Testis (tissue), 3 donors: ENCODE measurements around the gene VTI1B. TPM values are rescaled to one million over a fixed set of nuclear protein-coding genes. Genes with fewer than 3 reads are reported as not detected.
"Not testable (repeated sequence)": the region's sequence is repeated elsewhere in the genome, so short reads cannot be mapped to it uniquely, and the experiment has no call there.

Experiments
- DNase-seq: peaks from one replicate; pipeline ENCODE4 v3.0.0-alpha.2; 2019
- H3K27ac ChIP-seq, 2 donors: fragments of 200-600 bp; sonication (generic); one replicate each; pipeline ENCODE4 v1.5.1; 2019
- H3K27me3 ChIP-seq: fragments of 200-600 bp; sonication (generic); one replicate; pipeline ENCODE4 v1.5.1; 2019
- H3K36me3 ChIP-seq: fragments of 200-600 bp; sonication (generic); one replicate; pipeline ENCODE4 v1.5.1; 2017; ENCODE audit warnings: low read depth; ENCODE audit errors: missing control alignments
- H3K4me1 ChIP-seq: fragments of 200-600 bp; sonication (generic); one replicate; pipeline ENCODE4 v1.5.1; 2019
- H3K4me3 ChIP-seq, 2 donors: fragments of 200-600 bp; sonication (generic); one replicate each; pipeline ENCODE4 v1.5.1; 2017 to 2019
- H3K9me3 ChIP-seq: fragments of 200-600 bp; sonication (generic); one replicate; pipeline ENCODE4 v1.5.1; 2017
- POLR2A ChIP-seq: fragments of 450-650 bp; IDR thresholded peaks from one replicate; pipeline ENCODE4 v1.6.1; 2017; ENCODE audit warnings: antibody characterized with exemption, mild to moderate bottlenecking, moderate library complexity
- WGBS, 2 donors: methylation state at CpG; one replicate each; pipeline ENCODE4 v1.1.5; 2018; 5-methylcytosine and 5-hydroxymethylcytosine counted together
- intact Hi-C: fragments of 100-400 bp; cut with DNase I; formaldehyde crosslinking; loops from one replicate; pipeline ENCODE4 v1.15.1; 2023; ENCODE audit warnings: low total_unique reads
- polyA plus RNA-seq: library from polyadenylated mRNA; stranded (reverse); fragments of 350-450 nt; fragmentation: Illumina TruSeq; extraction: RNeasy Lipid Tissue Mini Kit (QIAGEN cat#74804); gene quantifications from one replicate; pipeline ENCODE4 v1.2.3, GENCODE V29; 2014; ENCODE audit warnings: low read depth, low replicate concordance; ENCODE audit not compliant: insufficient read depth
- small RNA-seq, 2 donors: library from RNA; depleted of rRNA; stranded (forward); fragments of <200 nt; gene quantifications; one replicate each; pipeline ENCODE3, GENCODE V24; 2016
- total RNA-seq, 2 donors: library from RNA; depleted of rRNA; stranded (reverse); fragments of >200 nt; gene quantifications; one replicate each; pipeline ENCODE4 v1.2.3, GENCODE V29; 2016
- TF ChIP-seq, protein P1 (sequence below), 3 experiments: fragments of 450-650 bp in 2 of 3; fragments of 200-600 bp in 1 of 3; sonication (generic) in 1 of 3; IDR thresholded peaks; one replicate each; pipeline ENCODE4 v1.5.1; 2016 to 2019; ENCODE audit warnings: antibody characterized with exemption in 3 of 3, mild to moderate bottlenecking in 2 of 3, moderate library complexity in 1 of 3

VTI1B gene
- total and polyA plus RNA-seq, 3 donors from 2014 or later, result 65.0 to 143 (median 72.7) TPM

DNA sequence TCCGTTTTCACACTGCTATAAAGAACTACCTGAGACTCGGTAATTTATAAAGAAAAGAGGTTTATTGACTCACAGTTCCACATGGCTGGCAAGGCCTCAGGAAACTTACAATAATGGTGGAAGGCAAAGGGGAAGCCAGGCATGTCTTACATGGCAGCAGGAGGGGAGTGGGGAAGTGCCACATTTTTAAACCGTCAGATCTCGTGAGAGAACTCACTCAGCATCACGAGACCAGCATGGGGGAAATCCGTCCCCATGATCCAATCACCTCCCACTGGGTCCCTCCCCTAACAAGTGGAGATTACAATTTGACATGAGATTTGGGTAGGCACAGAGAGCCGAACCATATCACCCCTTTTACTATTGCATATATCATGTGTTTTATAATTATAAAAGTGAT, 72.4 kb downstream of the VTI1B start:
- no peak for TF ChIP-seq POLR2A
- TF ChIP-seq, protein P1, sequence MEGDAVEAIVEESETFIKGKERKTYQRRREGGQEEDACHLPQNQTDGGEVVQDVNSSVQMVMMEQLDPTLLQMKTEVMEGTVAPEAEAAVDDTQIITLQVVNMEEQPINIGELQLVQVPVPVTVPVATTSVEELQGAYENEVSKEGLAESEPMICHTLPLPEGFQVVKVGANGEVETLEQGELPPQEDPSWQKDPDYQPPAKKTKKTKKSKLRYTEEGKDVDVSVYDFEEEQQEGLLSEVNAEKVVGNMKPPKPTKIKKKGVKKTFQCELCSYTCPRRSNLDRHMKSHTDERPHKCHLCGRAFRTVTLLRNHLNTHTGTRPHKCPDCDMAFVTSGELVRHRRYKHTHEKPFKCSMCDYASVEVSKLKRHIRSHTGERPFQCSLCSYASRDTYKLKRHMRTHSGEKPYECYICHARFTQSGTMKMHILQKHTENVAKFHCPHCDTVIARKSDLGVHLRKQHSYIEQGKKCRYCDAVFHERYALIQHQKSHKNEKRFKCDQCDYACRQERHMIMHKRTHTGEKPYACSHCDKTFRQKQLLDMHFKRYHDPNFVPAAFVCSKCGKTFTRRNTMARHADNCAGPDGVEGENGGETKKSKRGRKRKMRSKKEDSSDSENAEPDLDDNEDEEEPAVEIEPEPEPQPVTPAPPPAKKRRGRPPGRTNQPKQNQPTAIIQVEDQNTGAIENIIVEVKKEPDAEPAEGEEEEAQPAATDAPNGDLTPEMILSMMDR (IDR thresholded peaks at IDR 0.05), result no peak
- Histone ChIP-seq H3K4me1 (peaks cover 8% of the 10 kb centered on the region), H3K27me3 (no peaks in the 10 kb centered on the region), H3K27ac (no peak overlapping the region), H3K4me3 (no peak overlapping the region), H3K9me3 (no peaks in the 10 kb centered on the region), H3K36me3 (no peaks in the 10 kb centered on the region)
- no peak for DNase-seq
- WGBS, 2 donors, result 66 to 81% methylated on average over 7 of the region's 7 CpGs
- intact Hi-C loops, result no loop called here

DNA sequence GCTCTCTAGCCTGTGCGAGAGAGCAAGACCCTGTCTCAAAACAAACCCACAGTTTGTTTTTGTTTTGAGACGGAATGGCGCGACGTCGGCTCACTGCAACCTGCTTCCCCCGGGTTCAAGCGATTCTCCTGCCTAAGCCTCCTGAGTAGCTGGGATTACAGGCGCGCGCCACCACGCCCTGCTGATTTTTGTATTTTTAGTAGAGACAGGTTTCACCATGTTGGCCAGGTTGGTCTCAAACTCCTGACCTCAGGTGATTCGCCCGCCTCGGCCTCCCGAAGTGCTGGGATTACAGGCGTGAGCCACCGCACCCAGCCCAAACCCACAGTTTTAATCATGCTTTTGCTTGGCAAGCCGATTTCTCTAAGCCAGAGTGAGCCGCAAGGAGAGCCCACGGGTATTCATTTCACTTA, 73.9 kb downstream of the VTI1B start:
- H3K27me3 ChIP-seq, H3K4me1 ChIP-seq, H3K9me3 ChIP-seq, intact Hi-C loops, H3K36me3 ChIP-seq, DNase-seq: not testable (repeated sequence)
- WGBS, 2 donors, result 77 to 78% methylated on average over 10 to 21 of the region's 21 CpGs
- Histone ChIP-seq H3K27ac (peak overlapping the region; percentile 86 to 93), H3K4me3 (peak overlapping the region; percentile 91 to 93)

DNA sequence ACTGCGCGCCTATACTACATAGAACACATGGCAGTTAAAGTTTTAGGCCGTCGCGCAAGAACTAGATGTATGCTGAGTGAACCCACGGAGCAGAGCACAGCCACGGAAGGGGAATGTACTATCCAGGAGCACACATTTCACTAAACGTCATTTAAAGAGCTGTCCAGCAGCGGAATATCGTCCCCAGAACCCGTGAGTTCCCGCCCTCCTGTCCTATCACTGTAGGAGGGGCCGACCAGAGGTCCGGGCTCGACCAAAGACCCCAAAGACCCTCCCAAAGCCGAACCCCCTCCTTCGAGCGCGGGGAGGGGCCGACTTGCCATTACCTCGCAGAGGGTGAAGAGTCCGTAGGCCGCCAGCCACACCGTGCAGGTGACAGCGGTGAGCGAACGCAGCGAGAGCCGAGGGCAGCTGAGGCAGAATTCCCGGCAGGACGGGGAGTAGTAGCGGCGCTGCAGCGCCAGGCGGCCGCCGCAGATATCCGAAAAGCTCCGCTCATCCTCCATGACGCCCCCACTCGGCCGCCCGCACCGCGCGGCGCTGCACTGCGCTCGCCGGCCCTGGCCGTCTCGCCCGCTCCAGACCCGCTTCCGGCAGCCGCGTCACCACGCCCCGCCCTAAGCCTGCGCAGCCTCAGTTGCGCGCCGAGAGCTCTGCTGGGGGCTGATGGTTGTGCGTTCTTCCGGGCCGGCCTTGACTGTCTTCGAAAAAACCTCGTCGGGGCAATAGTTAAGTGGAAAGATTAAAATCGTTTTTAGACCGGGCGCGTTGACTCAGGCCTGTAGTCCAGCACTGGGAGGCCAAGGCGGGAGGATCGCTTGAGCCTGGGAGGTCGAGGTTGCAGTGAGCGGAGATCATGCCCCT, 74.5 kb downstream of the VTI1B start, which contains the start of gene PIGH:
Gene PIGH (minus strand): TSS at position 571 of the 864 bp plus-strand sequence. CDS start 65 bp downstream, at position 506.
- WGBS, 2 donors, result 0 to 3% methylated on average over 6 to 72 of the region's 77 CpGs
- intact Hi-C loops, result no loop called here
- TF ChIP-seq, protein P1 (IDR thresholded peaks at IDR 0.05), result peak; percentile 32 to 64 (median 48)
- TF ChIP-seq POLR2A, result peak; percentile 41

More for the DNA sequence above, 74.5 kb downstream of the VTI1B start, which contains the start of gene PIGH:
- peak within 1 kb of the TSS; percentile 91 to 93 for H3K4me3 ChIP-seq
- peaks cover 8% of the 10 kb centered on the region for H3K4me1 ChIP-seq
- H3K27me3 ChIP-seq, result no peaks in the 10 kb centered on the region
- DNase-seq, result peak; percentile 92
- H3K9me3 ChIP-seq, result no peaks in the 10 kb centered on the region
- H3K36me3 ChIP-seq, result no peaks in the 10 kb centered on the region
- H3K27ac ChIP-seq, result peak within 1 kb of the TSS; percentile 86 to 93

Small RNA genes lying within 50 kb of the gene (small RNA-seq; reads per million reads assigned to genes)
- gene AL132640.3, result 0 reads per million in 2 donors
- gene RF00019, result 0 reads per million in 2 donors
- 0 reads per million in 2 donors for gene RN7SL369P
- 0 to 0.09 reads per million in 2 donors for gene RNA5SP386

Other genes with a start within 250 kb of the VTI1B start
- gene TMEM229B, start 185.9 kb downstream of the VTI1B start, total RNA-seq, result 10 to 100 TPM; 59.6 to 77.4 TPM
- gene TMEM229B, start 185.9 kb downstream of the VTI1B start, polyA plus RNA-seq, result 12.6 TPM
- gene PLEKHH1, start 141.3 kb downstream of the VTI1B start, total RNA-seq, result 10 to 100 TPM; 49.1 to 61.3 TPM
- gene PLEKHH1, start 141.3 kb downstream of the VTI1B start, polyA plus RNA-seq, result 21.4 TPM
- gene PIGH, start 74.4 kb downstream of the VTI1B start, total RNA-seq, result 10 to 100 TPM; 44.1 to 45.2 TPM
- gene PIGH, start 74.4 kb downstream of the VTI1B start, polyA plus RNA-seq, result 69.3 TPM
- gene ARG2, start 54.7 kb downstream of the VTI1B start, total RNA-seq, result 1 to 10 TPM; 3.8 to 5.1 TPM
- 5.3 TPM for gene ARG2, start 54.7 kb downstream of the VTI1B start, polyA plus RNA-seq
- 10 to 100 TPM; 82.4 to 87.5 TPM for gene RDH11, start 21.1 kb upstream of the VTI1B start, total RNA-seq
- 63.2 TPM for gene RDH11, start 21.1 kb upstream of the VTI1B start, polyA plus RNA-seq
- gene RDH12, start 27.3 kb upstream of the VTI1B start, total RNA-seq, result under 1 TPM; 0.37 to 0.63 TPM
- 0.40 TPM for gene RDH12, start 27.3 kb upstream of the VTI1B start, polyA plus RNA-seq
- gene ZFYVE26, start 142.0 kb upstream of the VTI1B start, total RNA-seq, result 10 to 100 TPM; 32.7 to 34.6 TPM
- gene ZFYVE26, start 142.0 kb upstream of the VTI1B start, polyA plus RNA-seq, result 9.4 TPM
- 10 to 100 TPM; 19.1 to 22.5 TPM for gene RAD51B, start 145.1 kb upstream of the VTI1B start, total RNA-seq
- 5.5 TPM for gene RAD51B, start 145.1 kb upstream of the VTI1B start, polyA plus RNA-seq